MV-4-11 (cell line): ENCODE measurements around the gene STX18.
"Not testable (repeated sequence)": the region's sequence is repeated elsewhere in the genome, so short reads cannot be mapped to it uniquely, and the experiment has no call there.

Experiments used
- DNase-seq: peaks from one replicate; lab custom pipeline; 2025; lab: John Stamatoyannopoulos, UW

The STX18 gene

GRCh38 chr4:4437798-4438470 is 103.9 kb downstream of the STX18 start:
- no peak for DNase-seq

- DNase-seq: no peak
Observed at GRCh38 chr4:4436244-4436823, 105.5 kb downstream of the STX18 start.

GRCh38 chr4:4433941-4434340 is 107.9 kb downstream of the STX18 start:
- no peak for DNase-seq

GRCh38 chr4:4432341-4433125 is 109.3 kb downstream of the STX18 start:
- DNase-seq: no peak

GRCh38 chr4:4430492-4431195 is 111.2 kb downstream of the STX18 start:
- peak; percentile 42 for DNase-seq

- DNase-seq: no peak
Observed at GRCh38 chr4:4428966-4429875, 112.6 kb downstream of the STX18 start.

GRCh38 chr4:4427886-4428285 is 114.0 kb downstream of the STX18 start:
- no peak for DNase-seq

- no peak for DNase-seq
Observed at GRCh38 chr4:4427121-4427870, 114.6 kb downstream of the STX18 start.

- no peak for DNase-seq
Observed at GRCh38 chr4:4426511-4427120, 115.2 kb downstream of the STX18 start.

- no peak for DNase-seq
Observed at GRCh38 chr4:4425696-4426095, 116.2 kb downstream of the STX18 start.

GRCh38 chr4:4425119-4425690 is 116.6 kb downstream of the STX18 start:
- DNase-seq: no peak

GRCh38 chr4:4424499-4425115 is 117.2 kb downstream of the STX18 start:
- no peak for DNase-seq

GRCh38 chr4:4423706-4424498 is 117.9 kb downstream of the STX18 start:
- no peak for DNase-seq

- DNase-seq: no peak
Observed at GRCh38 chr4:4422856-4423499, 118.9 kb downstream of the STX18 start.

GRCh38 chr4:4422117-4422516 is 119.7 kb downstream of the STX18 start:
- not testable (repeated sequence) for DNase-seq

GRCh38 chr4:4421356-4421755 is 120.5 kb downstream of the STX18 start:
- no peak for DNase-seq

GRCh38 chr4:4420421-4420820 is 121.4 kb downstream of the STX18 start:
- no peak for DNase-seq

- no peak for DNase-seq
Observed at GRCh38 chr4:4419896-4420295, 122.0 kb downstream of the STX18 start.
